Keratinocyte (primary cell): ENCODE results near the gene HOXB4. TPM values are rescaled to one million over a fixed set of nuclear protein-coding genes. Genes with fewer than 3 reads are reported as not detected.

ENCODE experiments used
- DNase-seq: peaks from one replicate; pipeline ENCODE4 v3.0.0-alpha.2; 2011; ENCODE audit warnings: low read depth, missing footprints, low spot score
- FAIRE-seq: peaks from 2 replicates; lab custom pipeline; 2011; peaks lifted over from hg19 to GRCh38; lab: Jason Lieb, UNC
- H2AFZ ChIP-seq: 2 replicates; pipeline ENCODE4 v1.6.0; 2012; ENCODE audit warnings: low read length, control low read depth, inconsistent platforms; ENCODE audit not compliant: control insufficient read depth
- H3K27ac ChIP-seq: 2 replicates; pipeline ENCODE4 v1.5.1; 2011; ENCODE audit warnings: low read length; ENCODE audit not compliant: control insufficient read depth, insufficient read depth
- H3K27me3 ChIP-seq: 3 replicates; pipeline ENCODE4 v1.6.0; 2011; ENCODE audit warnings: low read length; ENCODE audit not compliant: control insufficient read depth, insufficient read depth; ENCODE audit errors: extremely low read depth
- H3K36me3 ChIP-seq, 2 experiments: 2 replicates in 1 of 2; 3 replicates in 1 of 2; pipeline ENCODE4 v1.5.1; 2011; ENCODE audit warnings: low read length in 2 of 2, mild to moderate bottlenecking in 1 of 2; ENCODE audit not compliant: control insufficient read depth in 2 of 2, insufficient read depth in 2 of 2; ENCODE audit errors: extremely low read depth in 1 of 2
- H3K4me1 ChIP-seq: 3 replicates; pipeline ENCODE4 v1.5.1; 2011; ENCODE audit warnings: low read length; ENCODE audit not compliant: control insufficient read depth, insufficient read depth; ENCODE audit errors: extremely low read depth
- H3K4me2 ChIP-seq: 3 replicates; pipeline ENCODE4 v1.6.0; 2011; ENCODE audit warnings: low read depth, low read length; ENCODE audit not compliant: control insufficient read depth, insufficient read depth; ENCODE audit errors: extremely low read depth
- H3K4me3 ChIP-seq, 3 experiments: fragments of 200-600 bp in 1 of 3; sonication (generic) in 1 of 3; 2 replicates in 2 of 3; 3 replicates in 1 of 3; pipeline ENCODE4 v1.5.1; 2011 to 2016; ENCODE audit warnings: low read length in 3 of 3, mild to moderate bottlenecking in 3 of 3, control low read depth in 2 of 3, inconsistent platforms in 1 of 3, low read depth in 1 of 3, mixed read lengths in 1 of 3, mixed run types in 1 of 3, moderate library complexity in 1 of 3; ENCODE audit not compliant: control insufficient read depth in 2 of 3, insufficient read depth in 2 of 3; ENCODE audit errors: extremely low read depth in 1 of 3
- H3K79me2 ChIP-seq: 2 replicates; pipeline ENCODE4 v1.6.0; 2012; ENCODE audit warnings: low read length; ENCODE audit not compliant: control insufficient read depth, insufficient read depth
- H3K9ac ChIP-seq: 3 replicates; pipeline ENCODE4 v1.6.0; 2011; ENCODE audit warnings: low read length; ENCODE audit not compliant: control insufficient read depth, insufficient read depth; ENCODE audit errors: extremely low read depth
- H3K9me1 ChIP-seq: 3 replicates; pipeline ENCODE4 v1.6.0; 2011; ENCODE audit warnings: low read length; ENCODE audit not compliant: control insufficient read depth, insufficient read depth; ENCODE audit errors: extremely low read depth
- H3K9me3 ChIP-seq: 2 replicates; pipeline ENCODE4 v1.5.1; 2012; ENCODE audit warnings: low read depth, low read length; ENCODE audit not compliant: control insufficient read depth
- H4K20me1 ChIP-seq: 3 replicates; pipeline ENCODE4 v1.6.0; 2011; ENCODE audit warnings: low read length; ENCODE audit not compliant: control insufficient read depth, insufficient read depth; ENCODE audit errors: extremely low read depth
- EZH2 ChIP-seq: IDR thresholded peaks from one replicate; pipeline ENCODE4 v1.6.1; 2012; ENCODE audit warnings: inconsistent platforms, mild to moderate bottlenecking, low read length, moderate library complexity
- dilution Hi-C: fragments of 300-500 bp; cut with MboI; formaldehyde crosslinking; loops from one replicate; pipeline ENCODE4 v1.7.0; 2020; ENCODE audit warnings: low sequenced_read_pairs; ENCODE audit not compliant: extremely low pct_ligation_motif_present
- polyA plus RNA-seq, 5 experiments: library from polyadenylated mRNA; depleted of rRNA in 3 of 5; stranded (reverse) in 3 of 5; stranded (forward) in 1 of 5; unstranded in 1 of 5; fragments of >200 nt; gene quantifications; 1 replicate in 1 of 5; 2 replicates in 3 of 5; 3 replicates in 1 of 5; pipeline versions ENCODE4 v1.2.1 to v1.2.3, GENCODE V29; 2011 to 2012; ENCODE audit warnings: missing spikeins in 2 of 5, low read depth in 1 of 5, low replicate concordance in 1 of 5
- TF ChIP-seq, protein P1 (sequence below), 3 experiments: IDR thresholded peaks in 1 of 3; conservative IDR thresholded peaks in 1 of 3; optimal IDR thresholded peaks in 1 of 3; 2 replicates in 2 of 3; 3 replicates in 1 of 3; pipeline versions ENCODE3 to v1.5.1; 2011; ENCODE audit warnings: low read length in 3 of 3, mild to moderate bottlenecking in 3 of 3, moderate library complexity in 2 of 3, control low read depth in 1 of 3, inconsistent platforms in 1 of 3; ENCODE audit not compliant: insufficient read depth in 2 of 3; ENCODE audit errors: extremely low read depth in 1 of 3

HOXB4 gene
- polyA plus RNA-seq, 1 donor (not counting 4 experiments of a cell fraction or from before 2014, with no cell fraction given): 0.59 TPM

DNA sequence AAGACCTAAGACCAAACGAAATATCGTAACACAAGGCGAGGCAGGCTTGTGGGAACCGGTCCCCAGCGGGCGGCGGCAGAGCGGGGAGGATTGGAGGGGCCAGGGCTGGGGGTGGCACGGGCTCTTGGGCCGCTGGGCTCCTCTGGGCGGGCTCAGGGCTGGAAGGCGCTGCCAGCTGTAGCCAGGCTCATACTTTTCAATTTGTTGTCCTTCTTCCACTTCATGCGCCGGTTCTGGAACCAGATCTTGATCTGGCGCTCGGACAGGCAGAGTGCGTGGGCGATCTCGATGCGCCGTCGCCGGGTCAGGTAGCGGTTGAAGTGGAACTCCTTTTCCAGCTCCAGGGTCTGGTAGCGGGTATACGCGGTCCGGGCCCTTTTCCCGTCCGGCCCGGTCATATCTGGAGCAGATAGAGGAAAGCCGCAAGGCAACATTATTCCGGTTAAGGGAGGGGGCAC lies 13.9 kb upstream of the HOXB4 start:
- Histone ChIP-seq H3K4me2 (no peak overlapping the region), H3K9me3 (no peaks in the 10 kb centered on the region), H3K36me3 (peaks cover 0 to 4% of the 10 kb centered on the region in 2 experiments), H3K4me3 (no peak overlapping the region), H3K9me1 (no peaks in the 10 kb centered on the region), H3K4me1 (peaks cover 14% of the 10 kb centered on the region), H3K27ac (no peak overlapping the region), H3K79me2 (no peaks in the 10 kb centered on the region), H2AFZ (no peak overlapping the region), H4K20me1 (no peaks in the 10 kb centered on the region), H3K9ac (no peak overlapping the region), H3K27me3 (peaks cover 77% of the 10 kb centered on the region)
- DNase-seq (no peak), FAIRE-seq (no peak)
- dilution Hi-C loops: no loop called here
- TF ChIP-seq EZH2: no peak
- TF ChIP-seq, protein P1, sequence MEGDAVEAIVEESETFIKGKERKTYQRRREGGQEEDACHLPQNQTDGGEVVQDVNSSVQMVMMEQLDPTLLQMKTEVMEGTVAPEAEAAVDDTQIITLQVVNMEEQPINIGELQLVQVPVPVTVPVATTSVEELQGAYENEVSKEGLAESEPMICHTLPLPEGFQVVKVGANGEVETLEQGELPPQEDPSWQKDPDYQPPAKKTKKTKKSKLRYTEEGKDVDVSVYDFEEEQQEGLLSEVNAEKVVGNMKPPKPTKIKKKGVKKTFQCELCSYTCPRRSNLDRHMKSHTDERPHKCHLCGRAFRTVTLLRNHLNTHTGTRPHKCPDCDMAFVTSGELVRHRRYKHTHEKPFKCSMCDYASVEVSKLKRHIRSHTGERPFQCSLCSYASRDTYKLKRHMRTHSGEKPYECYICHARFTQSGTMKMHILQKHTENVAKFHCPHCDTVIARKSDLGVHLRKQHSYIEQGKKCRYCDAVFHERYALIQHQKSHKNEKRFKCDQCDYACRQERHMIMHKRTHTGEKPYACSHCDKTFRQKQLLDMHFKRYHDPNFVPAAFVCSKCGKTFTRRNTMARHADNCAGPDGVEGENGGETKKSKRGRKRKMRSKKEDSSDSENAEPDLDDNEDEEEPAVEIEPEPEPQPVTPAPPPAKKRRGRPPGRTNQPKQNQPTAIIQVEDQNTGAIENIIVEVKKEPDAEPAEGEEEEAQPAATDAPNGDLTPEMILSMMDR (optimal IDR thresholded peaks at IDR 0.05 in 1 of 3, IDR thresholded peaks at IDR 0.05 in 1 of 3, conservative IDR thresholded peaks at IDR 0.05 in 1 of 3; ENCODE audit: extremely low read depth in 1 of 3, insufficient read depth in 2 of 3, low read length in 3 of 3): no peak

DNA sequence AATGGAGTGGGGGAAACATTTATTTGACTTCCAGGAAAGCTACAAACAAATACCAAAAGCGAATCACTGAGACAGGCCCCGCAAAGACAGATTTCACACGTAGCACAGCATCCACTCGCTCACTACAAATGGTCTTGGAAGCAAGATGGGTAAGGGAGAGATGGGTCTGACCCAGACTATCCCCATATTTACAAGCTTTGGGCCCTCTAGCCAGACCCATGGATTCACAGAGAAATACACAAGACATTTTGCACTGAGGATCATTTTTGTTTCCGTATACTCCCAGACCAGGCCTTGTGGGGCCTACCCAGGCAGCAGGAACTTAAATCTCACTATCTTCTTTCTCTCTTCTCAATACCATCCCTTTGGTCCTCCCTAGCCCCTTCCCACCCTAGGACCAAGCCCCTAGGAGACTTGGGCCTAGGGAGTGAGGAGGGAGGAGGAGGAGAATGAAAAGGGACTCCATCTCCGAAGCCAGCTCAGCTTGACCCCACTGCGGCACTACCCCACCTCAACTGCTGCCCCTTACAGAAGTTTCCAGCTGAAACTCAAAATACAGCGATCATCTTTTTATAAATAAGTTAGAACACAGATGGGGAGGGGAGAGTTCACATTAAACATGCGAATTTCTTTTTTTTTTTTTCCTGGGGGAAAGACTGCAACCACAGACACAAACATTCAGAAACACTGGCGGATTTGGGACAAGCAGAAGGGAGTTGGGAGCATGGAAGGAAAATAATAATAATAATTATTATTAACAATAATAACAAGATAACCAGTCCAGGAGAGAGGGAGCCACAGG lies 13.3 kb upstream of the HOXB4 start:
- no peak for FAIRE-seq
- DNase-seq: no peak
- Histone ChIP-seq H3K9me1 (no peaks in the 10 kb centered on the region), H3K4me1 (peaks cover 11% of the 10 kb centered on the region), H3K79me2 (no peaks in the 10 kb centered on the region), H4K20me1 (no peaks in the 10 kb centered on the region), H3K27ac (no peak overlapping the region), H3K9ac (no peak overlapping the region), H3K4me2 (no peak overlapping the region), H3K36me3 (peaks cover 0 to 4% of the 10 kb centered on the region in 2 experiments), H3K9me3 (no peaks in the 10 kb centered on the region), H3K4me3 (no peak overlapping the region), H2AFZ (no peak overlapping the region), H3K27me3 (peaks cover 77% of the 10 kb centered on the region)
- dilution Hi-C loops: no loop called here
- TF ChIP-seq, protein P1 (optimal IDR thresholded peaks at IDR 0.05 in 1 of 3, IDR thresholded peaks at IDR 0.05 in 1 of 3, conservative IDR thresholded peaks at IDR 0.05 in 1 of 3; ENCODE audit: extremely low read depth in 1 of 3, insufficient read depth in 2 of 3, low read length in 3 of 3): no peak
- no peak for TF ChIP-seq EZH2
